CD14-positive monocyte (primary cell): ENCODE measurements around the gene ZBTB43. TPM values are rescaled to one million over a fixed set of nuclear protein-coding genes. Genes with fewer than 3 reads are reported as not detected.

Source experiments
- DNase-seq, 3 donors: peaks; one replicate each; pipeline ENCODE4 v3.0.0-alpha.2; 2011 to 2022
- H2AFZ ChIP-seq: 2 replicates; pipeline ENCODE4 v1.6.0; 2012; ENCODE audit warnings: mild to moderate bottlenecking, low read depth, low read length, inconsistent platforms; ENCODE audit not compliant: insufficient read depth, poor library complexity, severe bottlenecking
- H3K27ac ChIP-seq, 2 donors: 1 replicate in 1 of 2; 2 replicates in 1 of 2; pipeline ENCODE4 v1.5.1; 2012 to 2013; ENCODE audit warnings: low read length in 2 of 2, control low read depth in 1 of 2, inconsistent platforms in 1 of 2, low read depth in 1 of 2, mild to moderate bottlenecking in 1 of 2
- H3K27me3 ChIP-seq, 2 donors: one replicate each; pipeline versions ENCODE4 v1.6.0 to v1.6.1; 2011 to 2013; ENCODE audit warnings: low read length in 2 of 2; ENCODE audit not compliant: control insufficient read depth in 2 of 2, insufficient read depth in 2 of 2
- H3K36me3 ChIP-seq, 2 donors: replicated peaks in 1 of 2; 1 replicate in 1 of 2; 2 replicates in 1 of 2; pipeline versions ENCODE4 v1.5.1 to v1.6.1; 2012 to 2013; ENCODE audit warnings: low read length in 2 of 2, control low read depth in 1 of 2, inconsistent platforms in 1 of 2, mild to moderate bottlenecking in 1 of 2; ENCODE audit not compliant: insufficient read depth in 2 of 2, control insufficient read depth in 1 of 2
- H3K4me1 ChIP-seq, 2 donors: 1 replicate in 1 of 2; 2 replicates in 1 of 2; pipeline versions ENCODE4 v1.5.1 to v1.6.1; 2012 to 2013; ENCODE audit warnings: low read length in 2 of 2, control low read depth in 1 of 2, inconsistent platforms in 1 of 2, mild to moderate bottlenecking in 1 of 2, moderate library complexity in 1 of 2; ENCODE audit not compliant: insufficient read depth in 2 of 2, control insufficient read depth in 1 of 2
- H3K4me2 ChIP-seq: replicated peaks from 2 replicates; pipeline ENCODE3; 2012; ENCODE audit warnings: low read length, moderate library complexity, mild to moderate bottlenecking; ENCODE audit not compliant: poor library complexity, severe bottlenecking; ENCODE audit errors: extremely low read depth
- H3K4me3 ChIP-seq, 3 experiments: fragments of 200-600 bp in 1 of 3; sonication (generic) in 1 of 3; replicated peaks in 1 of 3; 1 replicate in 2 of 3; 2 replicates in 1 of 3; pipeline ENCODE4 v1.5.1; 2011 to 2013; ENCODE audit warnings: low read length in 3 of 3, mild to moderate bottlenecking in 3 of 3, control low read depth in 2 of 3, low read depth in 2 of 3, inconsistent platforms in 1 of 3, moderate library complexity in 1 of 3
- H3K79me2 ChIP-seq: 2 replicates; pipeline ENCODE4 v1.6.0; 2012; ENCODE audit warnings: mild to moderate bottlenecking, control low read depth, inconsistent platforms, low read length, moderate library complexity; ENCODE audit not compliant: insufficient read depth
- H3K9ac ChIP-seq: 2 replicates; pipeline ENCODE4 v1.6.0; 2017; ENCODE audit warnings: low read length, mild to moderate bottlenecking; ENCODE audit not compliant: insufficient read depth, poor library complexity, severe bottlenecking
- H3K9me3 ChIP-seq, 2 donors: replicated peaks in 1 of 2; 1 replicate in 1 of 2; 2 replicates in 1 of 2; pipeline versions ENCODE4 v1.5.1 to v1.6.1; 2012 to 2013; ENCODE audit warnings: low read length in 2 of 2, control low read depth in 1 of 2; ENCODE audit not compliant: control insufficient read depth in 1 of 2, insufficient read depth in 1 of 2
- H4K20me1 ChIP-seq: 2 replicates; pipeline ENCODE4 v1.6.0; 2012; ENCODE audit warnings: mild to moderate bottlenecking, low read length, control low read depth, moderate library complexity; ENCODE audit not compliant: insufficient read depth
- H3K27ac Mint-ChIP-seq, 7 donors: one replicate each; pipeline ENCODE4 v1.8.0; 2020; ENCODE audit warnings: mild to moderate bottlenecking in 7 of 7, mixed read lengths in 7 of 7, moderate library complexity in 6 of 7, inconsistent platforms in 2 of 7
- H3K27me3 Mint-ChIP-seq, 3 donors: one replicate each; pipeline ENCODE4 v1.8.0; 2021 to 2022; ENCODE audit warnings: low read depth in 3 of 3, mild to moderate bottlenecking in 3 of 3, mixed read lengths in 3 of 3, moderate library complexity in 3 of 3, inconsistent platforms in 1 of 3
- H3K36me3 Mint-ChIP-seq, 2 donors: one replicate each; pipeline ENCODE4 v1.8.0; 2020; ENCODE audit warnings: mixed read lengths in 2 of 2, inconsistent platforms in 1 of 2, mild to moderate bottlenecking in 1 of 2
- H3K4me1 Mint-ChIP-seq: one replicate; pipeline ENCODE4 v1.8.0; 2020; ENCODE audit warnings: mild to moderate bottlenecking, mixed read lengths
- H3K4me3 Mint-ChIP-seq, 2 donors: one replicate each; pipeline ENCODE4 v1.8.0; 2020; ENCODE audit warnings: mild to moderate bottlenecking in 2 of 2, mixed read lengths in 2 of 2, moderate library complexity in 1 of 2
- H3K9me3 Mint-ChIP-seq, 7 donors: one replicate each; pipeline ENCODE4 v1.8.0; 2020 to 2022; ENCODE audit warnings: mixed read lengths in 7 of 7, mild to moderate bottlenecking in 6 of 7, moderate library complexity in 6 of 7, inconsistent platforms in 2 of 7
- CTCF ChIP-seq: fragments of 200-600 bp; IDR thresholded peaks from one replicate; pipeline ENCODE4 v1.8.0; 2022; ENCODE audit warnings: antibody characterized with exemption, mild to moderate bottlenecking
- WGBS: methylation state at CpG from one replicate; pipeline ENCODE4 v1.1.5; 2013; ENCODE audit warnings: missing lambda C conversion rate; ENCODE audit not compliant: insufficient coverage; 5-methylcytosine and 5-hydroxymethylcytosine counted together
- intact Hi-C, 2 donors: fragments of 100-400 bp; cut with micrococcal nuclease; formaldehyde crosslinking; loops; one replicate each; pipeline versions ENCODE4 v1.15.0 to v1.15.1; 2023
- polyA plus RNA-seq, 3 donors: library from polyadenylated mRNA; depleted of rRNA in 1 of 3; unstranded in 2 of 3; stranded (reverse) in 1 of 3; fragments of 300-500 nt in 2 of 3; fragments of >200 nt in 1 of 3; fragmentation: Illumina TruSeq in 2 of 3; gene quantifications; 1 replicate in 2 of 3; 2 replicates in 1 of 3; pipeline ENCODE4 v1.2.3, GENCODE V29; 2012 to 2021

Gene ZBTB43
- polyA plus RNA-seq, 3 donors = 6.1 to 15.9 (median 6.8) TPM

DNA sequence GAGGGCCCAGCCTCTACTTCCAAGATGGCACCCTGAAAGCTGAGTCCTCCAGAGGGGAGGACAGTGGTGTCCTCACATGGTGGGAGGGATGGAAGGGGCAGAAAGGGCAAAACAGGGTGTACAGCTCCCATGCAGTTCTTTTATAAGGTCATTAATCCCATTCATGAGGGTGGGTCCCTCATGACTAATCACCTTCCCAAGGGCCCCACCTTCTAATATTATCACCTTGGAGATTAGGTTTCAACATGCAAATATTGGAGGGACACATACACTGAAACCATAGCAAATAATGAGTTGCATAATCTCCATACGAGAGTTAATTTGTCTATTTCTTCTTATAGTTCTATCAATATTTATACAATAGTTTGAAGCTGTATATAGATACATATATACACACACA lies 5.8 kb upstream of the ZBTB43 start:
- peaks cover 0 to 17% (median 5%) of the 10 kb centered on the region in 7 donors for H3K9me3 Mint-ChIP-seq
- no peaks in the 10 kb centered on the region for H3K9me3 ChIP-seq
- no peak for TF ChIP-seq CTCF
- H3K36me3 Mint-ChIP-seq = no peaks in the 10 kb centered on the region
- intact Hi-C loops = no loop called here
- H3K9ac ChIP-seq = no peak overlapping the region
- no CpG with 5 or more reads among the region's 1 CpG for WGBS
- H3K27me3 Mint-ChIP-seq = peaks cover 6 to 13% (median 12%) of the 10 kb centered on the region in 3 donors
- no peak overlapping the region for H3K4me3 ChIP-seq
- H3K4me1 ChIP-seq = no peaks in the 10 kb centered on the region
- H3K4me1 Mint-ChIP-seq = peaks cover 1% of the 10 kb centered on the region
- DNase-seq = no peak
- no peaks in the 10 kb centered on the region for H3K36me3 ChIP-seq
- no peaks in the 10 kb centered on the region for H3K27me3 ChIP-seq
- H3K4me3 Mint-ChIP-seq = no peak overlapping the region
- no peaks in the 10 kb centered on the region for H3K79me2 ChIP-seq
- no peak overlapping the region for H3K27ac Mint-ChIP-seq
- H4K20me1 ChIP-seq = no peaks in the 10 kb centered on the region
- no peak overlapping the region for H3K4me2 ChIP-seq
- H2AFZ ChIP-seq = no peak overlapping the region
- no peak overlapping the region for H3K27ac ChIP-seq

DNA sequence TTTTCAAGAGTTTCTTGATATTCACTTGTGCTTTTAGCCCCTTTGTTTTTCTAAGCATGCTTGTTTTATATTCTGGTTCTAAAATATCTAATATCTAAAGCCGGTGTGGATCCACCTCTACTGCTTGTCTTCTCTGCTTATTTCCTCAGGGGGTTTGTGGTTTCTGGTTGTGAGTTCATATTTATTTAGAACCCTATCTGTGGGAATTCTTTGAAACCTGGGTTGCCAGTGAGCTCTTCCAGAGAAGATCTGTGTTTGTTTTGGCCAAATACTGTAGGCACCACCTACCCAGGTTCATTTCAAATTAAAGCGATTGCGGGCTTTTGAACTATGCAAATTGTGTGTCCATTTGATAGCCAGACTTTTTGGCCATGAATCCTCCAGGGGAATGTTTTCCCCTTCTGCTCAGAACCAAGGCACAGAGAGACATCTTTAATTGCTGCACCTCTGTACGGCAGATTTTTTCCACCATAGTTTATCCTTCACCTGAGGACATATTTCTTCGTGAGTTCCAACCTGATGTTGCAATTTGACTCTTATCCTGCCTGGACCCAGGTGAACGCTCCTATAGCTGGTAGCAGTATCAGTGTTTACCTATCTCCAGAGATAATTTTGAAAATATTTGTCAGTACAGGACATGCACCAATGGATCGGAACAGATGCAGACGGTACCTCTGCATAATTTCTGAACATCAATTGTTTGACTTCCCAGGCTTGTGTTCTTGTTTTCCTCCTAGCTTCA lies 2.4 kb upstream of the ZBTB43 start:
- H3K4me3 Mint-ChIP-seq = no peak overlapping the region
- no peak for TF ChIP-seq CTCF
- peaks cover 16% of the 10 kb centered on the region for H4K20me1 ChIP-seq
- peaks cover 0 to 7% (median 0%) of the 10 kb centered on the region in 7 donors for H3K9me3 Mint-ChIP-seq
- no peak for DNase-seq
- H3K36me3 ChIP-seq = no peaks in the 10 kb centered on the region
- H3K27ac Mint-ChIP-seq = no peak overlapping the region
- no peak overlapping the region for H3K4me2 ChIP-seq
- peaks cover 2 to 5% (median 3%) of the 10 kb centered on the region in 3 donors for H3K27me3 Mint-ChIP-seq
- no peaks in the 10 kb centered on the region for H3K27me3 ChIP-seq
- intact Hi-C loops = no loop called here
- H3K79me2 ChIP-seq = peaks cover 27% of the 10 kb centered on the region
- peaks cover 2 to 13% of the 10 kb centered on the region in 2 donors for H3K36me3 Mint-ChIP-seq
- H3K9ac ChIP-seq = no peak overlapping the region
- peaks cover 23 to 24% of the 10 kb centered on the region in 2 donors for H3K4me1 ChIP-seq
- H3K27ac ChIP-seq = no peak overlapping the region
- WGBS = 98% methylated on average over 4 of the region's 8 CpGs
- H3K9me3 ChIP-seq = no peaks in the 10 kb centered on the region
- no peak overlapping the region for H2AFZ ChIP-seq
- no peak overlapping the region for H3K4me3 ChIP-seq
- H3K4me1 Mint-ChIP-seq = peaks cover 27% of the 10 kb centered on the region
